SU-DHL-6 (cell line): ENCODE measurements around the gene SVIL.

Experiments used
- H2AFZ ChIP-seq: fragments of 200-600 bp; sonication (generic); 2 replicates; pipeline ENCODE4 v1.6.1; 2014; ENCODE audit warnings: low read depth, mild to moderate bottlenecking, moderate library complexity, mixed read lengths, antibody characterized with exemption, low read length; ENCODE audit not compliant: severe bottlenecking
- H3F3A ChIP-seq: fragments of 200-600 bp; shearing (Covaris generic); 2 replicates; pipeline ENCODE4 v1.6.0; 2016; ENCODE audit warnings: antibody characterized with exemption, mild to moderate bottlenecking; ENCODE audit not compliant: insufficient read depth
- H3K27ac ChIP-seq: fragments of 200-600 bp; sonication (generic); 2 replicates; pipeline ENCODE4 v1.5.1; 2016; ENCODE audit warnings: low read depth, mild to moderate bottlenecking, low read length, moderate library complexity, mixed read lengths
- H3K27me3 ChIP-seq: fragments of 200-600 bp; sonication (generic), shearing (Covaris generic); 2 replicates; pipeline ENCODE4 v1.6.0; 2014; ENCODE audit warnings: mild to moderate bottlenecking, low read length
- H3K36me3 ChIP-seq: fragments of 200-600 bp; sonication (generic); 2 replicates; pipeline ENCODE4 v1.6.1; 2014; ENCODE audit warnings: mild to moderate bottlenecking, low read length, mixed read lengths
- H3K4me2 ChIP-seq: fragments of 300-600, 200-600 bp; shearing (Covaris generic), sonication (generic); 2 replicates; pipeline ENCODE4 v1.6.0; 2014; ENCODE audit warnings: low read length, low read depth, mild to moderate bottlenecking; ENCODE audit not compliant: poor library complexity, severe bottlenecking
- H3K4me3 ChIP-seq: fragments of 200-600 bp; sonication (generic); 2 replicates; pipeline ENCODE4 v1.5.1; 2014; ENCODE audit warnings: antibody characterized with exemption, low read length, mild to moderate bottlenecking, mixed read lengths; ENCODE audit not compliant: insufficient read depth, poor library complexity, severe bottlenecking
- H3K79me2 ChIP-seq: fragments of 200-600 bp; sonication (generic); 2 replicates; pipeline ENCODE4 v1.6.1; 2014; ENCODE audit warnings: mild to moderate bottlenecking, low read length, moderate library complexity; ENCODE audit not compliant: insufficient read depth
- H3K9ac ChIP-seq: fragments of 200-600 bp; sonication (generic); 2 replicates; pipeline ENCODE4 v1.7.0; 2014; ENCODE audit warnings: mild to moderate bottlenecking, low read length
- H3K9me2 ChIP-seq: fragments of 200-600 bp; sonication (generic); replicated peaks from 2 replicates; pipeline ENCODE4 v1.6.1; 2014; ENCODE audit warnings: low read length; ENCODE audit not compliant: insufficient read depth
- H3K9me3 ChIP-seq: fragments of 200-600 bp; sonication (generic); 2 replicates; pipeline ENCODE4 v1.6.1; 2014; ENCODE audit warnings: low read length, mixed read lengths; ENCODE audit not compliant: insufficient read depth
- H4K20me1 ChIP-seq: fragments of 200-600 bp; sonication (generic); 2 replicates; pipeline ENCODE4 v1.6.1; 2014; ENCODE audit warnings: low read depth, mild to moderate bottlenecking, antibody characterized with exemption, low read length, moderate library complexity, mixed read lengths
- CTCF ChIP-seq: fragments of 200-600 bp; sonication (generic); IDR thresholded peaks from one replicate; pipeline ENCODE4 v1.5.1; 2017; ENCODE audit warnings: antibody characterized with exemption, mild to moderate bottlenecking, low read length, moderate library complexity; ENCODE audit not compliant: insufficient read depth, poor library complexity, severe bottlenecking
- EZH2phosphoT487 ChIP-seq: fragments of 200-600 bp; sonication (generic), shearing (Covaris generic); conservative IDR thresholded peaks from 2 replicates; pipeline ENCODE4 v1.6.1; 2018; ENCODE audit warnings: mild to moderate bottlenecking, antibody characterized with exemption, low read length, moderate library complexity, mixed read lengths

SVIL gene

GRCh38 chr10:29586509-29586908 lies 48.3 kb downstream of the SVIL start:
- H3K27ac ChIP-seq = no peak overlapping the region
- H3K79me2 ChIP-seq = no peaks in the 10 kb centered on the region
- no peak overlapping the region for H3K4me2 ChIP-seq

GRCh38 chr10:29585488-29585976 lies 49.2 kb downstream of the SVIL start:
- Histone ChIP-seq H3K27ac (no peak overlapping the region), H4K20me1 (no peaks in the 10 kb centered on the region), H3K36me3 (no peaks in the 10 kb centered on the region), H2AFZ (no peak overlapping the region), H3K9ac (no peak overlapping the region), H3K27me3 (no peaks in the 10 kb centered on the region), H3K4me2 (no peak overlapping the region), H3F3A (no peaks in the 10 kb centered on the region), H3K9me2 (no peaks in the 10 kb centered on the region), H3K9me3 (no peaks in the 10 kb centered on the region), H3K4me3 (no peak overlapping the region), H3K79me2 (no peaks in the 10 kb centered on the region)
- TF ChIP-seq CTCF (no peak), EZH2phosphoT487 (no peak)

More at GRCh38 chr10:29586509-29586908, 48.3 kb downstream of the SVIL start:
- no peaks in the 10 kb centered on the region for H3K27me3 ChIP-seq
- no peaks in the 10 kb centered on the region for H3K36me3 ChIP-seq
- H3K9me2 ChIP-seq = no peaks in the 10 kb centered on the region
- H3K4me3 ChIP-seq = no peak overlapping the region
- TF ChIP-seq EZH2phosphoT487 (no peak), CTCF (no peak)
- H3F3A ChIP-seq = no peaks in the 10 kb centered on the region
- H4K20me1 ChIP-seq = no peaks in the 10 kb centered on the region
- H3K9ac ChIP-seq = no peak overlapping the region
- no peak overlapping the region for H2AFZ ChIP-seq
- no peaks in the 10 kb centered on the region for H3K9me3 ChIP-seq

- no peaks in the 10 kb centered on the region for H3K27me3 ChIP-seq
- no peaks in the 10 kb centered on the region for H3K79me2 ChIP-seq
- no peaks in the 10 kb centered on the region for H3K36me3 ChIP-seq
- H3F3A ChIP-seq = no peaks in the 10 kb centered on the region
- TF ChIP-seq CTCF (no peak), EZH2phosphoT487 (no peak)
- H3K4me2 ChIP-seq = no peak overlapping the region
- H3K4me3 ChIP-seq = no peak overlapping the region
- no peaks in the 10 kb centered on the region for H3K9me3 ChIP-seq
- no peak overlapping the region for H2AFZ ChIP-seq
- no peaks in the 10 kb centered on the region for H4K20me1 ChIP-seq
- no peak overlapping the region for H3K9ac ChIP-seq
- H3K9me2 ChIP-seq = no peaks in the 10 kb centered on the region
- no peak overlapping the region for H3K27ac ChIP-seq
These were observed 50.3 kb downstream of the SVIL start for GRCh38 chr10:29584436-29584835.
